DND-41 (cell line): ENCODE measurements around the gene LRRFIP2.

Experiments used
- CTCF ChIP-seq: IDR thresholded peaks from 2 replicates; pipeline ENCODE4 v1.5.1; 2012; ENCODE audit warnings: borderline replicate concordance, low read length, moderate library complexity, mild to moderate bottlenecking; ENCODE audit not compliant: poor library complexity, severe bottlenecking; ENCODE audit errors: extremely low read depth
- EZH2 ChIP-seq: IDR thresholded peaks from 3 replicates; pipeline ENCODE4 v1.6.1; 2012; ENCODE audit warnings: borderline replicate concordance, low read depth, mild to moderate bottlenecking, moderate library complexity, low read length, inconsistent platforms; ENCODE audit not compliant: severe bottlenecking

GRCh38 chr3:37041546-37042195, 132.7 kb downstream of the LRRFIP2 start:
- TF ChIP-seq CTCF (no peak), EZH2 (no peak)
